Measurements from ENCODE around the gene PPP1R16B.

PPP1R16B gene

DNA sequence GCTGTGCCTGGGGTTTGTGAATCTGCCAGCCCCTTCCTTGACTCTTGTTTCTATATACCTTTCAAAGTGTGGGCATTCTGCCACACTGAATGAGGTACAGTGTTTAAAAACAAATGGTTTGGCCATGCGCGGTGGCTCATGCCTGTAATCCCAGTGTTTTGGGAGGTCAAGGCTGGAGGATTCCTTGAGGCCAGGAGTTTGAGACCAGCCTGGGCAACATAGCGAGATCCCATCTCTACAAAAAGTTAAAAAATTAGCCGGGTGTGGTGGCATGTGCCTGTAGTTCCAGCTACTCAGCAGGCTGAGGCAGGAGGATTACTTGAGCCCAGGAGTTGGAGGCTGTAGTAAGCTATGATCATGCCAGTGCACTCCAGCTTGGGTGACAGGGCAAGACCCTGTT is 126.5 kb downstream of the PPP1R16B start:
- TF ChIP-seq, protein P1, sequence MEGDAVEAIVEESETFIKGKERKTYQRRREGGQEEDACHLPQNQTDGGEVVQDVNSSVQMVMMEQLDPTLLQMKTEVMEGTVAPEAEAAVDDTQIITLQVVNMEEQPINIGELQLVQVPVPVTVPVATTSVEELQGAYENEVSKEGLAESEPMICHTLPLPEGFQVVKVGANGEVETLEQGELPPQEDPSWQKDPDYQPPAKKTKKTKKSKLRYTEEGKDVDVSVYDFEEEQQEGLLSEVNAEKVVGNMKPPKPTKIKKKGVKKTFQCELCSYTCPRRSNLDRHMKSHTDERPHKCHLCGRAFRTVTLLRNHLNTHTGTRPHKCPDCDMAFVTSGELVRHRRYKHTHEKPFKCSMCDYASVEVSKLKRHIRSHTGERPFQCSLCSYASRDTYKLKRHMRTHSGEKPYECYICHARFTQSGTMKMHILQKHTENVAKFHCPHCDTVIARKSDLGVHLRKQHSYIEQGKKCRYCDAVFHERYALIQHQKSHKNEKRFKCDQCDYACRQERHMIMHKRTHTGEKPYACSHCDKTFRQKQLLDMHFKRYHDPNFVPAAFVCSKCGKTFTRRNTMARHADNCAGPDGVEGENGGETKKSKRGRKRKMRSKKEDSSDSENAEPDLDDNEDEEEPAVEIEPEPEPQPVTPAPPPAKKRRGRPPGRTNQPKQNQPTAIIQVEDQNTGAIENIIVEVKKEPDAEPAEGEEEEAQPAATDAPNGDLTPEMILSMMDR (IDR thresholded peaks at IDR 0.05; ENCODE audit: low read depth, low read length): no peak
- H3K4me3 ChIP-seq (ENCODE audit: low read depth, low read length): no peak overlapping the region
- DNase-seq (ENCODE audit: low read depth, low spot score): no peak
- in situ Hi-C loops (cut with HindIII; ENCODE audit: low sequenced_read_pairs): no loop called here

DNA sequence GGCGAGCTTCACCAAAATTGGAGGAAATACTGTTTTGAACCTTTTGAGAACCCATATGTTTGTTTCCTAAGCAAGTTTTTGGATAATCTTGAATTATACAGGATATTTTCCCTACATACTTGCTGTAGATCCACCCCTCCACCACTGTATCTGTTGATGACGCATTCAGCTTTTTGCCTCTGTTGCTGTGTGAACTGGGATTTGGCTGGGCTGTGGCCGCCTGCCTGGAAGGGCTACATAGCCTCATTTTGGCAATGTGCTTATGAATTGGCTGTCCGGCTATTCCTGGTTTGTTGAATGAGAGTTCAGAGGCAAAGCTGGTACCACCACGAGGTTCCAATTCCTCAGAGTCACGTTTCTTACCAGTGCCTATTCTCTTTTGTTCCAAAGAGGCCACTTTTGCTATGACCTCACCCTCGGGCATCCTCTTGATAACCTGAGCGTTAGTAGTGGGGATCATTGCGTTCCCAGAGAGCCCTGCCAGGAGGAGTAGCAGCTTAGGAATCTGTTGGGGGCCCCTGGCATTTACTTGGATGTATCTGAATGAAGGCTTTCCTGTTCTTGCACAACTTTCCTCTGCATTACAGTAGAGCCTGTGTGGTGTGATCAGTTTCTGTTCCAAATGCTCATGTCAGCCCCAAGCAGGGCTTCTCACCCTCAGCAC is 127.1 kb downstream of the PPP1R16B start:
- no peak overlapping the region for H3K4me3 ChIP-seq (ENCODE audit: low read depth, low read length)
- in situ Hi-C loops (cut with HindIII; ENCODE audit: low sequenced_read_pairs): no loop called here
- TF ChIP-seq, protein P1 (IDR thresholded peaks at IDR 0.05; ENCODE audit: low read depth, low read length): no peak
- DNase-seq (ENCODE audit: low read depth, low spot score): peak; percentile 15

DNA sequence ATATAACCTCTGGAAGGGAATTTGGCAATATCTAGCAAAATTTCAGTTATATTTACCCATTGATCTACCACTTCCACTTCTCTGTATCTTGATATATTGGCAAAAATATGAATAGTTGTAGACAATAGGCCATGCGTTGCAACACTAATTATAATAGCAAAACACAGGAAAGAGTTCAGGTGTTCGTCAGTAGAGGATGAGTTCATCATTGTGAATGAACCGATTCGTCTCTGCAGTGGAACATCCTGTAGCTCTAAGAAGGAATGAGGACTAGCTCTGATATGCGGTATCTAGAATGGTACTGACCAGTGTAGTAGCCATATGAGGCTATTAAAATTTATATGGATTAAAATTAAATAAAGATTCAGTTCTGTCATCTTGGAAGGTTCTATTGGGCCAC is 129.0 kb downstream of the PPP1R16B start:
- no peak for DNase-seq (ENCODE audit: low read depth, low spot score)
- H3K4me3 ChIP-seq (ENCODE audit: low read depth, low read length): no peak overlapping the region
- in situ Hi-C loops (cut with HindIII; ENCODE audit: low sequenced_read_pairs): no loop called here
- TF ChIP-seq, protein P1 (IDR thresholded peaks at IDR 0.05; ENCODE audit: low read depth, low read length): no peak

DNA sequence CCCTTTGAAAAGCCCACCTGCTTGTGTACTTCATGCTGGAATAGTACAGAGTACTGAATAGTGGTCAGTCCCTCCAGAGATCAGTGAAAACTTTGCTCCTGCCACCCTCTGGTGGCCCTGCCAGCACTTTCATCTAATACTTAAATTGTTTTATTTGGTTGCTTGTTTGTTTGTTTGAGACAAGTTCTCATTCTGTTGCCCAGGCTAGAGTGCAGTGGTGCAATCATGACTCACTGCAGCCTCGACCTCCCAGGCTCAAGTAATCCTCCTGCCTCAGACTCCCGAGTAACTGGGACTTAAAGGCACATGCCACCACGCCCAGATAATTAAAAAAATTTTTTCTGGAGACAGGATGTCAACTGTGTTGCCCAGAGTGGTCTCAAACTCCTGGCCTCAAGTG is 129.8 kb downstream of the PPP1R16B start:
- TF ChIP-seq, protein P1 (IDR thresholded peaks at IDR 0.05; ENCODE audit: low read depth, low read length): peak; percentile 10
- in situ Hi-C loops (cut with HindIII; ENCODE audit: low sequenced_read_pairs): no loop called here
- H3K4me3 ChIP-seq (ENCODE audit: low read depth, low read length): no peak overlapping the region
- peak; percentile 4 for DNase-seq (ENCODE audit: low read depth, low spot score)

DNA sequence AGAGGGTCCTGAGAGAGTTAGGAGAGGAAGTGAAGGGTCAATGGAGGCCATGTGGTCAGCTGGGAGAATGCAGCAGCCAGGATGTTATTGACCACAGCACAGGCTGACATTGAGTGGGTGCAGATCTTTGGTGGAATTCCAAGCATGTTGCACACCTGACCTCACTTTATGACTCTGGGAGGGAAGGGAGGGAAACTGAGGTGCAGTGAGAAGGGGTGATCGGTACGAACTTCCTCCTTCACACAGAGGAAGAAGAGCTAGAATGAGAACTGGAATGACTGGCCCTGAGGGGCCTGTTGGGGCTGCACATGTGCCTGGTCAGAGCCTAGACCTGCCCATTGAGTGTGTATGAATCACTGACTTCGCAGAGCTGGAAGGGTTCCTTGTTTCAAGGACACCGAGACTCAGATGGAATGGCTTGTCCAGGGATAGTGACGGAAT is 130.5 kb downstream of the PPP1R16B start:
- no peak for DNase-seq (ENCODE audit: low read depth, low spot score)
- TF ChIP-seq, protein P1 (IDR thresholded peaks at IDR 0.05; ENCODE audit: low read depth, low read length): no peak
- in situ Hi-C loops (cut with HindIII; ENCODE audit: low sequenced_read_pairs): no loop called here
- H3K4me3 ChIP-seq (ENCODE audit: low read depth, low read length): no peak overlapping the region

DNA sequence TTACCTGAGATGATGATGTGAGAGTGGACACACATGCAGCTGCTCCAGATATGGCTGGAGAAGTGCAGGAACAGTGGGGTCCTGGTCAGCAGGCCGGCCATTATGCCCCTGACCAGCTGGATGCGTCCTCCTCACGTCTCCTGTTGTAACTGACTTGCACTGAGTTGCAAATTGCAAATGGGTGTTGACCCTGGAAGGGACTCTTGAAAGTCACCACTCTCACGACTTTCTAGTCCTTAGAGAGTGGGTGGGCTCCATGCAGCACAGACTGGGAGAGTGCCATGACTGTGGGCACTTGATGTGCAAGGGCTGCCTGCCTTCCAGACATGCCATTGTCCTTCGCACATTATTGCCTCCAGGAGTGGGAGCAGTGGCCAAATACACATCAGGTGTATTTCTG is 131.5 kb downstream of the PPP1R16B start:
- TF ChIP-seq, protein P1 (IDR thresholded peaks at IDR 0.05; ENCODE audit: low read depth, low read length): no peak

More for the DNA sequence above, 131.5 kb downstream of the PPP1R16B start:
- in situ Hi-C loops (cut with HindIII; ENCODE audit: low sequenced_read_pairs): no loop called here
- H3K4me3 ChIP-seq (ENCODE audit: low read depth, low read length): no peak overlapping the region
- no peak for DNase-seq (ENCODE audit: low read depth, low spot score)
